ENCODE measurements around the gene MSANTD2.

DNA sequence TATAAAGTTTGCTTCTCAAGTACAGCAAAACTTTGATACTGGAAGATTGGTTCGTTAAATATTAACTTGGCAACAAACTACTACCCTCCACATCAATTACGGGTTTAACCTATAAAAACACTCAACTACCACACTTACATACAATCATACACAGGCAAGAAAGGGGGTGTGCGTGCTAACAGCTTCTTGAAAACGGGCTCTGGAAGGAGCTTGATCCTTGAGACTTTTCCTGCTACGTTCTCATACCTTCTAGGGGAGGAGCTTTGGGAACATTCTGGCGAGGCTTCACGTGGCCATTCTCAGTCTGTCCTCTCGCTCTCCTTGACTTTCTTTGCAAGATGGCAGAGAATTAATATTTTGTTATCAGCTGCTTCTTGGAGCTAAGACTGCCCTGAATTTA, 31.3 kb downstream of the MSANTD2 start:
- TF ChIP-seq, protein P1, sequence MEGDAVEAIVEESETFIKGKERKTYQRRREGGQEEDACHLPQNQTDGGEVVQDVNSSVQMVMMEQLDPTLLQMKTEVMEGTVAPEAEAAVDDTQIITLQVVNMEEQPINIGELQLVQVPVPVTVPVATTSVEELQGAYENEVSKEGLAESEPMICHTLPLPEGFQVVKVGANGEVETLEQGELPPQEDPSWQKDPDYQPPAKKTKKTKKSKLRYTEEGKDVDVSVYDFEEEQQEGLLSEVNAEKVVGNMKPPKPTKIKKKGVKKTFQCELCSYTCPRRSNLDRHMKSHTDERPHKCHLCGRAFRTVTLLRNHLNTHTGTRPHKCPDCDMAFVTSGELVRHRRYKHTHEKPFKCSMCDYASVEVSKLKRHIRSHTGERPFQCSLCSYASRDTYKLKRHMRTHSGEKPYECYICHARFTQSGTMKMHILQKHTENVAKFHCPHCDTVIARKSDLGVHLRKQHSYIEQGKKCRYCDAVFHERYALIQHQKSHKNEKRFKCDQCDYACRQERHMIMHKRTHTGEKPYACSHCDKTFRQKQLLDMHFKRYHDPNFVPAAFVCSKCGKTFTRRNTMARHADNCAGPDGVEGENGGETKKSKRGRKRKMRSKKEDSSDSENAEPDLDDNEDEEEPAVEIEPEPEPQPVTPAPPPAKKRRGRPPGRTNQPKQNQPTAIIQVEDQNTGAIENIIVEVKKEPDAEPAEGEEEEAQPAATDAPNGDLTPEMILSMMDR (IDR thresholded peaks at IDR 0.05), result no peak
- TF ChIP-seq POLR2A (IDR thresholded peaks at IDR 0.05), result no peak

All from breast epithelium (tissue), 3 donors.